IPS-18c (cell line): ENCODE data around the gene LDLRAD4.

Source experiments
- H3K4me3 ChIP-seq: 2 replicates; pipeline ENCODE4 v1.7.0; 2013; ENCODE audit warnings: low read depth, mild to moderate bottlenecking, low read length, moderate library complexity; ENCODE audit not compliant: insufficient read depth
- H3K9me3 ChIP-seq: one replicate; pipeline ENCODE4 v1.6.1; 2013; ENCODE audit warnings: mild to moderate bottlenecking, low read length, moderate library complexity; ENCODE audit not compliant: control insufficient read depth, insufficient read depth

The LDLRAD4 gene

DNA sequence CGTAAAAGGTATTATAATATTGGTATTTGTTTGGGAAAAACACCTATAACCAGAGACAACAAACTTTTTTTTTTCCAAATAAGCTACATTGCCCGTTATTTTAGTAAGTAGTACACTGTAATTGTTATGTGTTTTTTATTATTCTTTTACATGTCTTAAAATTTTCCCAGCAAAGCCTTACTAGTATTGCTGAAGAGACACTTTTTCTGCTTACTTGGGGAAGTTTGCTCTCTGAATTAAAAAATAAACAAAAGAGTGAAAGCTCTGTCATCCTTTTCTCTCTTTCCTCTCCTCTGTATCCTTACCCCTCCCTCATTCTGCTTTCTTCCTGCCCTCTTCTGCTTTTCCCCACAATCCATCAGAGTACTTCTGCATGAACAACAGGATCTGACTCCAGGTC, 25.6 kb upstream of the LDLRAD4 start:
- H3K9me3 ChIP-seq: no peaks in the 10 kb centered on the region
- no peak overlapping the region for H3K4me3 ChIP-seq

DNA sequence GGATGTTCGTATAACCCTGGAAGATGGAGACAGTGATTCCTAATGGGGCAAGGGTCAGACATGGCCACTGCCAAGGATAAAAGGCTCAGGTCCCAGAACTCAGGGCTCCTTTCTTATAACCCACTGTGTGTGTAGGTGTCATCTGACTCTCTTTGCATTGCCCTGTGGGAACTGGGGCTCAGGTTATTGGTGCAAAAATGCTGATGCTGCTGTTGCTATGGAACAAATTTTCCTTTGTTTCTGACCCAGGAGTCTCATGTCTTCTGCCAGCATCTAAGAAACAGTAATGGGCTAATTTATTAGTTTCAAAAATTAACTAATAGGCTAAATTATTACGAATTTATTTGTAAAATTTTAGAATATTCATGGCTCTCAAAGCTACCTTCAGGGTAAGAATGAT, 24.3 kb upstream of the LDLRAD4 start:
- Histone ChIP-seq H3K9me3 (no peaks in the 10 kb centered on the region), H3K4me3 (no peak overlapping the region)

- Histone ChIP-seq H3K9me3 (peaks cover 2% of the 10 kb centered on the region), H3K4me3 (no peak overlapping the region)
Observed at GRCh38 chr18:13198701-13199100, 19.9 kb upstream of the LDLRAD4 start.

- H3K4me3 ChIP-seq: no peak overlapping the region
- peaks cover 2% of the 10 kb centered on the region for H3K9me3 ChIP-seq
Observed at GRCh38 chr18:13199169-13199568, 19.4 kb upstream of the LDLRAD4 start.

DNA sequence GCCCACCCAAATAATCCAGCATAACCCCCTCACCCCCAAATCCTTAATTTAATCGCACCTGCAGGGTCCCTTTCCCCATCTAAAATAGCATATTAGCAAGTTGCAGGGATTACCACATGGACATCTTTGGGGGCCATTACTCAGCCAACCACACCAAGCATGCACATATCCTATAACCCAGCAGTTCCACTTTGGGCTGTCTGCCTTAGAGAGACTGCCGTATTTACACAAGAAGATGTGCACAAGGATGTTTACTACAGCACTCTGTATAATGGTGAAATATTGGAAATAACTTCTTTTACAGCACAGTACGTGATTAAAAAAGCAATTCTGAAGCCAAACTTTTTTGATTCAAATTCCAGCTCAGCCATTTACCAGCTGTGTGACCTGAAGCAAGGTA, 17.3 kb upstream of the LDLRAD4 start:
- Histone ChIP-seq H3K9me3 (peaks cover 4% of the 10 kb centered on the region), H3K4me3 (no peak overlapping the region)

DNA sequence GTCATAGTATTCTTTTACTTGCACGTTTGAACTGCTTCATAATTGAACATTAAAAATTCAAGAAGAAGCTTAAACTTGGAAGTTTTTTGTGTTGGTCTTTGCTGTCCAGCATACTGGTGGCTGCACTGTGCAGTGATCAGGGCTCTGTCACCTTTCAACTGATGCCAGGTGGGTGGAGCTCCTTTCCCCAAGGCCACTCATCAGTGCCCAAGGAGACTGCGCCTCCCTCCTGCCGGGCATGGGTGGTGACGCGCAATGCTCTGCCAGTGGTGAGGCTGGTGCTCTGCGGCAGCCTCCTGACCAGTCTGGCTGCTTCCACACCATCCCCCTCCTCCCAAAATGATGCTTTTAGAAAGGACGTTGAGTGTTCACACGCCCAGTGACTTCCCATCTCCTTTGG, 16.0 kb upstream of the LDLRAD4 start:
- peaks cover 4% of the 10 kb centered on the region for H3K9me3 ChIP-seq

GRCh38 chr18:13206301-13206700, 12.3 kb upstream of the LDLRAD4 start:
- peaks cover 2% of the 10 kb centered on the region for H3K9me3 ChIP-seq
- no peak overlapping the region for H3K4me3 ChIP-seq

More for the DNA sequence above, 16.0 kb upstream of the LDLRAD4 start:
- H3K4me3 ChIP-seq: no peak overlapping the region

- H3K4me3 ChIP-seq: no peak overlapping the region
Observed at GRCh38 chr18:13207294-13207693, 11.3 kb upstream of the LDLRAD4 start.

GRCh38 chr18:13211534-13211933, 7.0 kb upstream of the LDLRAD4 start:
- H3K4me3 ChIP-seq: no peak overlapping the region
- no peaks in the 10 kb centered on the region for H3K9me3 ChIP-seq

More at GRCh38 chr18:13207294-13207693, 11.3 kb upstream of the LDLRAD4 start:
- H3K9me3 ChIP-seq: peaks cover 2% of the 10 kb centered on the region

DNA sequence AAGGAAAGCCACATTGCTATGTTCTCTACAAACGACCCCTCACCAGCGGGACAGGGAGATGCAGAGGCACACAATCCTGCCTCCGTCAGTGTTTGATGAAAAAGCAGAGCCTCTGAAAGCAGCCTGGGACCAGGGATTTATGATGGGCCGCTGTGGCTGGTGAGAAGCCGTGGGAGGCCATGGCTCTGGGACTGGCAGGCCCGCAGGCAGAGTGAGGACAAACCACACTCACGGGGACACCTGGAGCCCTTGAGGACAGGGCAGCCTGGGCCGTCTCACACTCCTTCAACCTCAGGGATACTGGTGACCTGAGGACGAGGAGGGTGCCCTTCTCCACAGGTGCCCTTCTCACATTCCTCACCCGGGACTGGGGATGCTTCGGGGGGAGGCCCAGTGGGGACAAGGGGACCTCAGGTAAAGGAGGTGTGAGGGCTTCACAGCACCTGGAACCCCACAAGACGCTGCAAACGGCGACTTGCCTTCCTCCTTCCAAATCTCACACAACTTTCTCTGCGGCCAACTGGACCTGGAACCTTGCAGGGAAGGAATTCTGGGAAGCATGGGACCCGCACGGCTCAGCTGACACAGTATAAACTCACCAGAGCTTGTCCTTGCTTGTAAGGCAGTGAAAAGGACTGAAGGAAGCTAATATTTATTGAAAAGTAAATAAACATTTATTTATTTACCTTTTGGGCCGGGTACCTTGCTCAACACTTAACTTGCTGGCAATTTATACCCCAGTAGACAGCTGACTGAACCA, 5.3 kb upstream of the LDLRAD4 start:
- H3K4me3 ChIP-seq: no peak overlapping the region

DNA sequence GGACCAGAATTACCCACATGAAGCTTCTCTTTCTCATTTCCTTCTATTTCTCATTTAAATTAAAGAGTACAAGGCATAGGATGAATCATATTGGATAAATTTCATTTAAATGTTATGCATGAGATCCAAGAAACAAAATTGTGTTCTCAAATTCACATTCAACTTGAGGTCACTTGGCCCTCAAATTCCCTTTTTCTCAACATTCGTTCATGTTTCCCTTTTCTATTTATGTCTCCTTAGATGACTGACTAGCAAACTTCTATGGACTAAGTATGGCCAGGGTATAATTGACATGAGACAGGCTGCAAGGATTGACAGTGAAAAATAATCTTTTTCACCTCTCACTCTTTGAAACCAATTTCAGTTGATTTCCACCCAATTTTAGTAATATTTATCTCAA, 4.0 kb upstream of the LDLRAD4 start:
- H3K9me3 ChIP-seq: no peaks in the 10 kb centered on the region
- no peak overlapping the region for H3K4me3 ChIP-seq

More for the DNA sequence above, 5.3 kb upstream of the LDLRAD4 start:
- H3K9me3 ChIP-seq: no peaks in the 10 kb centered on the region

DNA sequence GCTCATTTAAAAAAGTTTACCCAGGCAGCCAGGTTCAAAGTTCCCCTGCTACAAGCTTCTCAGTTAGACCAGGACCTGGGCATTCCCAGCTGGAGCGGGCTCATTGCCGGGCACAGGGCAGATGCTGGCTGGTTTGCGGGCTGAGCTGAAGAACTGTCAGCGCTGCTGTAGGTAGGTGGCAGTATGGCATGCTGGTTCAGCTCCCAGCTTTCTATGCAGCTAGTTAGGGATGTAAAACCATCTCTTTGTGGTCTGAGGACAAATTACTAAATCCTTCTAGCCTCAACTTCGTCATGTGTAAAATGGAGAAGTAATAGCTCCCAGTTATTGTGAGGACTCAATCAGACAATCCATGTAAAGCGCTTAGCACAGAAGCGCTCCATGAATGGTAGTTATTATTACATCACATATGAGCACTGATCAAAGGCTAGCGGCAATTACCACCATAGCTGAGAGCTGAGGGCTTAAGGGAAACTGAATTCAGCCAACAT, 2.4 kb upstream of the LDLRAD4 start:
- no peaks in the 10 kb centered on the region for H3K9me3 ChIP-seq
- H3K4me3 ChIP-seq: no peak overlapping the region

DNA sequence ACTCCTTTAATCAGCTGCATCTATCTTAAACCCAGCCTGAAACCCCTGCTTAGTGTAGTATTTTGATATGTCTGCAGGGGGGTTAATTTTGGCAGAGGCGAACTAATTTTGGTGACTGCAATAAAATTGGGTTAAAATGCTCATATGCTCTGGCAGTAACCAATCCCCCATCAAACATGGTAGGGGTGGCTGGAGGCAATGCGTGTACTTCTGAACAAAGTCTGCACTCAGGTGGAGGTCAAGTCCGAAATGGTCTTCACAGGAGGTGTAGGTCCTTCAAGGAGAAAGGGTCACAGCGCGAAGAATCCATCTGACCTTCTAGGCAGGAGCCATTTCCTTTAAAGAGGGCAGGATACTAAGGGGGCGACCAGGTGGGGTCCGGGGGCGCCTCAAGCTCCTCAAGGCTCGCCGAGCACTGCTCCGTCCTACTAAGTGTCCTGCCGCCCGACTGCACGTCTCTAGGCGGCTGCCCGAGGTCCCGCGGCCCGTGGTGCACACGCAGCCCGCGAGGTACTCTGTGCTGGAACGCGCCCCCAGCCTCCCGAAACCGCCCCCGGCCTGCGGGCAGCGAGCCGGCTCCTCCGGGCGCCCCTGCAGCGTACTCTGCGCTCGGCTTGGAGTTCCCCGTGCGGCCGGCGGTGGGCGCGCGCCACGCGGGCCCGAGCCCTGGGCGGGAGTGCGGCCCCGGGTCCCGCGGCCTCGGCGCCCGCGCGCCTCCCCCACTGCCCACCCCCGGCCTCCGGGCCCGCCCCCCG, 1.7 kb upstream of the LDLRAD4 start:
- Histone ChIP-seq H3K9me3 (no peaks in the 10 kb centered on the region), H3K4me3 (peak overlapping the region; percentile 68; the same call in 1 of the 2 replicates)

GRCh38 chr18:13217466-13217961, 1.0 kb upstream of the LDLRAD4 start:
- Histone ChIP-seq H3K4me3 (peak overlapping the region; percentile 68; the same call in 1 of the 2 replicates), H3K9me3 (no peaks in the 10 kb centered on the region)

DNA sequence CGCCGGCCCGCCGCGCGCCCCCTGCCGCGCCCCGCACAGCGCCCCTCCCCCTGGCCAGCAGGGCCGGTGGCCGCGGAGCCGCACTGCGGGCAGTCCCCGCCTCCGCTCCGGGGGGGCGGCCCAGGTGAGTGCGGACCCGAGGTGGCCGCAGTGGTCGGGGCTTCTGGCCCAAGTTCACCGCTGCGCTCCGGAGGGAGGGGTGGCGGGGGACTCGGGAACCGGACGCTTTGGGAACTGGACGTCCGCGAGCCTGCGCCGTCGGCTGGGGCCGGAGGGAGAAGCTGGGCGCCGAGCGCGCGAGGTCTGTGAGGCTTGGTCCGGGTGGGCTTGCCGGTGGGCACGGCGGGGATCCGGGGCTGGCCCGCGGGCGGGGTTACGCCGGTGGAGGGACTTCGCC, 591 bp upstream of the LDLRAD4 start:
- Histone ChIP-seq H3K9me3 (no peaks in the 10 kb centered on the region), H3K4me3 (peak overlapping the region; percentile 68)

DNA sequence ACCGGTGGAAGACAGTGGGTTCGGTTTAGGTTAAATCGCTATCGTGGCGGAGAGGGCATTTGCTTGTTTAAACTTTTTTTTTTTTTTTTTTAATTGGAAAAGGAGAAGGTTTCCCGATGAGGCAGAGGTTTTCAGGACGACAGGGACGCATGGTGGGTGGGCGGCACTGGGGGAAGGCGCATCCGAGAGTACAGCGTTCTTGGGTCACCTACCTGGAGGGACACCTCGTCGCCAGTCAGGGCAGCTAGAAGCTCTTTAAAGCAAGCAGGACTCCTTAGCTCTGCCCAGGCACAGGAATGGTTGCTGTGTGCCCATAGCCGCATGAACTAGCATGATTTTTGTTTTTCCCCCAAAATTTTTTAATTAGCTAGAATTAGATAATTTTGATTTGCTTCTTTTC, 437 bp downstream of the LDLRAD4 start:
- H3K4me3 ChIP-seq: peak overlapping the region; percentile 68
- H3K9me3 ChIP-seq: no peaks in the 10 kb centered on the region

GRCh38 chr18:13219593-13220159, 1.1 kb downstream of the LDLRAD4 start:
- Histone ChIP-seq H3K9me3 (no peaks in the 10 kb centered on the region), H3K4me3 (no peak overlapping the region)
